Mesothelial cell of epicardium (in vitro differentiated cells): ENCODE measurements around the gene PIP4K2B. TPM values are rescaled to one million over a fixed set of nuclear protein-coding genes. Genes with fewer than 3 reads are reported as not detected.

Experiments
- DNase-seq, 2 experiments: peaks; one replicate each; pipeline ENCODE4 v3.0.0; 2021; ENCODE audit warnings: low spot score in 2 of 2; ENCODE audit not compliant: unreplicated experiment in 2 of 2
- H3K27ac Mint-ChIP-seq: 2 replicates; pipeline ENCODE4 v1.8.0; 2021; ENCODE audit warnings: mixed read lengths
- H3K27me3 Mint-ChIP-seq: 2 replicates; pipeline ENCODE4 v1.8.0; 2021; ENCODE audit warnings: low read depth, mixed read lengths
- H3K36me3 Mint-ChIP-seq: 2 replicates; pipeline ENCODE4 v1.8.0; 2021; ENCODE audit warnings: mixed read lengths
- H3K4me1 Mint-ChIP-seq: 2 replicates; pipeline ENCODE4 v1.8.0; 2021; ENCODE audit warnings: mixed read lengths
- H3K4me3 Mint-ChIP-seq: 2 replicates; pipeline ENCODE4 v1.8.0; 2021; ENCODE audit warnings: mild to moderate bottlenecking, moderate library complexity, mixed read lengths
- H3K9me3 Mint-ChIP-seq: 2 replicates; pipeline ENCODE4 v1.8.0; 2021; ENCODE audit warnings: mixed read lengths
- total RNA-seq: library from RNA; stranded (reverse); gene quantifications from 3 replicates; pipeline ENCODE4 v1.2.1, GENCODE V29; 2021
- TF ChIP-seq, protein P1 (sequence below): fragments of 200-600 bp; sonication (generic); IDR thresholded peaks from one replicate; pipeline ENCODE4 v1.5.0; 2021; ENCODE audit warnings: antibody characterized with exemption; ENCODE audit not compliant: unreplicated experiment

PIP4K2B gene
- total RNA-seq, 1 donor from 2014 or later, result 81.1 TPM

DNA sequence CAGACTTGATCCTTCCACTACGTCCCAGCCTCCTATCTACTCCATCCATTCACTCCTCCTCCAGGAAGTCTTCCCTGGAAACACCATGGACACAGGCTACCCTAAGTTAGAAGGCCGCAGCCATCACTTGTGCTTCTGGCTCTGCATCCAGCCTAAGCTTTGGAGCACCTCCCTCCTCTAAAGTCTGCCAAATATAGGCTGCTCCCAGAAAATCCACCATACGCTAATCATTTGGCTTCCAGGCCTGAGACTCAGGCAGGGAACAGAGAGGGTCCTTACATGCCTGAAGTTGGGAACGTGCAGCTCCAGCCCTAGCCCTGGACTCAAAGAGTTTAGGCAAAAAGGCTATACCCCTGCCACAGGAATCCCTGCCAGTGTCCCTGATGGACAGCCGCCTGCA is 57.9 kb downstream of the PIP4K2B start:
- Mint-ChIP-seq H3K9me3 (no peaks in the 10 kb centered on the region), H3K27me3 (no peaks in the 10 kb centered on the region), H3K4me1 (peaks cover 48% of the 10 kb centered on the region), H3K4me3 (no peak overlapping the region), H3K27ac (peak overlapping the region; percentile 98), H3K36me3 (peaks cover 4% of the 10 kb centered on the region)
- TF ChIP-seq, protein P1, sequence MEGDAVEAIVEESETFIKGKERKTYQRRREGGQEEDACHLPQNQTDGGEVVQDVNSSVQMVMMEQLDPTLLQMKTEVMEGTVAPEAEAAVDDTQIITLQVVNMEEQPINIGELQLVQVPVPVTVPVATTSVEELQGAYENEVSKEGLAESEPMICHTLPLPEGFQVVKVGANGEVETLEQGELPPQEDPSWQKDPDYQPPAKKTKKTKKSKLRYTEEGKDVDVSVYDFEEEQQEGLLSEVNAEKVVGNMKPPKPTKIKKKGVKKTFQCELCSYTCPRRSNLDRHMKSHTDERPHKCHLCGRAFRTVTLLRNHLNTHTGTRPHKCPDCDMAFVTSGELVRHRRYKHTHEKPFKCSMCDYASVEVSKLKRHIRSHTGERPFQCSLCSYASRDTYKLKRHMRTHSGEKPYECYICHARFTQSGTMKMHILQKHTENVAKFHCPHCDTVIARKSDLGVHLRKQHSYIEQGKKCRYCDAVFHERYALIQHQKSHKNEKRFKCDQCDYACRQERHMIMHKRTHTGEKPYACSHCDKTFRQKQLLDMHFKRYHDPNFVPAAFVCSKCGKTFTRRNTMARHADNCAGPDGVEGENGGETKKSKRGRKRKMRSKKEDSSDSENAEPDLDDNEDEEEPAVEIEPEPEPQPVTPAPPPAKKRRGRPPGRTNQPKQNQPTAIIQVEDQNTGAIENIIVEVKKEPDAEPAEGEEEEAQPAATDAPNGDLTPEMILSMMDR, result no peak
- no peak for DNase-seq

DNA sequence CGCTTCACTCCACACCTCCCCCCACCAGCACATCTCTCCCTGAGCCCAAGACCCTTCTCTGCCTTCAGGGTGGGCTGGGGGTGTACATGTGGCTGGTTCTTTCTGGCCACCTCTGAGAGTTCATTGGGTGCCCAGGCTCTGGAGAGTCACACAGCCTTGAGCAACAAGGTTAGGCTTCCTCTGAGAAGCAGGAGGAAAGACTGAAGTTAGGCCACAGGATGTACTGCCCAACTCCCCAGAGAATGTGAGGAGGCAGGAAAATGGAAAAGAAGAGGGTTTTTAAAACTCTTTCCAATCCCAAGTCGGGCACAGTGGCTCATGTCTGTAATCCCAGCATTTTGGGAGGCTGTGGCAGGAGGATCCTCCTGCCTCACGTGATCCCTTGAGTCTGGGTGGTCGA is 58.5 kb downstream of the PIP4K2B start:
- Mint-ChIP-seq H3K27ac (peak overlapping the region; percentile 98), H3K36me3 (peaks cover 6% of the 10 kb centered on the region), H3K27me3 (no peaks in the 10 kb centered on the region), H3K9me3 (no peaks in the 10 kb centered on the region), H3K4me3 (no peak overlapping the region), H3K4me1 (peaks cover 41% of the 10 kb centered on the region)
- TF ChIP-seq, protein P1, result no peak
- no peak for DNase-seq

DNA sequence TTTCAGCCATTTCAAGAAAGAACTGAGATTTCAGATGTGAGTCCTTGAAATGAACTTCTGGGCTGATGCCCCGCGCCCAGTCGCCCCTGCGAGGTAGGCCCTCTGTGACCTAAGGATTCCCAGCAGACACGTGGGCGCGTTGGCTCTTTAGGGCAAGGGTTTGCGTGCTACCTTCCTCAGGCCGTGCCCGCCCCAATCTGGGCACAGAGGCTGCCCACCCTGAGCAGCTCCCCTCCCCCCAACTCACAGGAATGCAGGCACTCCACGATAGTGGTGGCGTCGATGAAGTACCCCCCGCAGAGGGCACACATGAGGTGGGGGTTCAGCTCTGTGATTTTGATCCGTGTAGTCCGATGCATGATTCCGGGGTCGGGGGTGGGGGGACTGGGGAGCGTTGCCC is 59.3 kb downstream of the PIP4K2B start:
- DNase-seq, result no peak
- Mint-ChIP-seq H3K9me3 (no peaks in the 10 kb centered on the region), H3K36me3 (peaks cover 7% of the 10 kb centered on the region), H3K4me1 (peaks cover 36% of the 10 kb centered on the region), H3K27ac (no peak overlapping the region), H3K4me3 (no peak overlapping the region), H3K27me3 (no peaks in the 10 kb centered on the region)
- TF ChIP-seq, protein P1, result no peak

DNA sequence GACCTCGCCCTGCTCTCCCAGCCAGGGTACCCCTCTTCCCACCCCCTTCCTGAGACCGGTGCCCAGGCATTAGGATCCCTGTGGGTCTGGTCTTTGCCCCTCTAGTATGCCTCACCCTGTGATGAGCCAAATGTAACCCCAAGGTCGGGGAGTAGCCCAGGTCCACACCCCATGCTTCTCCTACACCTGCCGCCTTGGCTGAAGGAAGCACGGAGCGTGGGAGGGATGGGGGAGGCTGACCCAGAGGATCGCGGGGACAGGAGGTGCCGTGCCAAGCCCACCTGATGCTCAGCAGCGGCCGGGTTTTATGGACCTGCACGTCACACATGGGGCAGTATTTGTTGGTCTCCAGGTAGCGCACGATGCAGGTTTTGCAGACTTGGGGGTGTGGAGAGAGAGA is 60.1 kb downstream of the PIP4K2B start:
- H3K36me3 Mint-ChIP-seq, result peaks cover 7% of the 10 kb centered on the region
- no peaks in the 10 kb centered on the region for H3K9me3 Mint-ChIP-seq
- TF ChIP-seq, protein P1, result no peak
- H3K4me1 Mint-ChIP-seq, result peaks cover 36% of the 10 kb centered on the region
- H3K4me3 Mint-ChIP-seq, result no peak overlapping the region
- H3K27ac Mint-ChIP-seq, result no peak overlapping the region
- no peaks in the 10 kb centered on the region for H3K27me3 Mint-ChIP-seq
- no peak for DNase-seq

DNA sequence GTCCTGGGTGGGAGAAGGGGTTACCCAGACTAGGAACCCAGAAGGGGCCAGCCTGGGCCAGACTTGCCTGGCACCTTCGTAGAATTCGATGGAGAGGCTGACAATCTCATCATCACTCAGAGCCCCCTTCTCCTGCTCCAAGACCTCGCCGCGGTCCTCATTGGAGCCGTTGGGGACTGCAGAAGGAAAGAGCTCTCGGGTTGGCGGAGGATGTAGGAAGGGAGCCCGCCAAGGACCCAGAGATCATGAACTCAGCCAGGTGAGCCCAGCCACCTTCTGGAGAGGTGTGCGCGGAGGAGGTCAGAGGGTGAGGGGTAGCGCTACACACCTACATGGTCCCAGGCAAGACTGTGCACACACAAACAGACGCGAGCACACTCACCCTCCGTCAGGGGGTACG is 60.7 kb downstream of the PIP4K2B start:
- Mint-ChIP-seq H3K27me3 (no peaks in the 10 kb centered on the region), H3K27ac (no peak overlapping the region), H3K4me3 (no peak overlapping the region), H3K9me3 (no peaks in the 10 kb centered on the region), H3K36me3 (peaks cover 7% of the 10 kb centered on the region), H3K4me1 (peaks cover 30% of the 10 kb centered on the region)
- TF ChIP-seq, protein P1, result no peak
- DNase-seq, result no peak
